Measurements from ENCODE around the gene UST.

DNA sequence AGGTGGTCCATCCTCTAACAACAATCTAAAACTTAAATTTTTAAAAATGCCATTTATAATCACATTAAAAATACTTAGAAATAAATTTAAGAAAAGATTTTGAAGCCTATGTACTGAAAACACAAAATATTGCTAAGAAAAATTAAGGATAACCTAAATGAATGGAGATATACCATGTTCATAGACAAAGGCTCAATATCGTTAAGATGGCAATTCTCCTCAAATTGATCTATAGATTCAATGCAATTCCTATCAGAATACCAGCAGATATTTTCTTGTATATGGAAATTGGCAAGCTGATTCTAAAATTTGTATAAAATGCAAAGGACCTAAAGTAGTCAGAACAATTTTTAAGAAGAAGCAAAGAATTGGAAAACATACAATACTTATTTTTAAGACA is 19.7 kb upstream of the UST start:
- TF ChIP-seq RAD21 (IDR thresholded peaks at IDR 0.05 in 1 of 2, conservative IDR thresholded peaks at IDR 0.05 in 1 of 2; ENCODE audit: low read depth in 2 of 2, low read length in 2 of 2) = no peak
- TF ChIP-seq, protein P1, sequence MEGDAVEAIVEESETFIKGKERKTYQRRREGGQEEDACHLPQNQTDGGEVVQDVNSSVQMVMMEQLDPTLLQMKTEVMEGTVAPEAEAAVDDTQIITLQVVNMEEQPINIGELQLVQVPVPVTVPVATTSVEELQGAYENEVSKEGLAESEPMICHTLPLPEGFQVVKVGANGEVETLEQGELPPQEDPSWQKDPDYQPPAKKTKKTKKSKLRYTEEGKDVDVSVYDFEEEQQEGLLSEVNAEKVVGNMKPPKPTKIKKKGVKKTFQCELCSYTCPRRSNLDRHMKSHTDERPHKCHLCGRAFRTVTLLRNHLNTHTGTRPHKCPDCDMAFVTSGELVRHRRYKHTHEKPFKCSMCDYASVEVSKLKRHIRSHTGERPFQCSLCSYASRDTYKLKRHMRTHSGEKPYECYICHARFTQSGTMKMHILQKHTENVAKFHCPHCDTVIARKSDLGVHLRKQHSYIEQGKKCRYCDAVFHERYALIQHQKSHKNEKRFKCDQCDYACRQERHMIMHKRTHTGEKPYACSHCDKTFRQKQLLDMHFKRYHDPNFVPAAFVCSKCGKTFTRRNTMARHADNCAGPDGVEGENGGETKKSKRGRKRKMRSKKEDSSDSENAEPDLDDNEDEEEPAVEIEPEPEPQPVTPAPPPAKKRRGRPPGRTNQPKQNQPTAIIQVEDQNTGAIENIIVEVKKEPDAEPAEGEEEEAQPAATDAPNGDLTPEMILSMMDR (IDR thresholded peaks at IDR 0.05; ENCODE audit: control extremely low read depth in 1 of 3, insufficient read depth in 1 of 3, low read depth in 1 of 3, low read length in 3 of 3) = no peak

Data from H1 (cell line).